HEK293 (cell line): ENCODE data around the gene LUC7L.

Experiments used
- CTCF ChIA-PET: fragments of 350-600 bp; formaldehyde crosslinking; extraction: SDS; loops from one replicate; lab custom pipeline; 2021; ENCODE audit warnings: antibody characterized with exemption; lab: Yijun Ruan, JAX
- POLR2A ChIA-PET: fragments of 300-600 bp; formaldehyde crosslinking; extraction: SDS; loops from one replicate; lab custom pipeline; 2020; ENCODE audit warnings: antibody characterized with exemption, inconsistent platforms; lab: Yijun Ruan, JAX
- H3K27ac ChIP-seq: fragments of 200-500 bp; sonication (Bioruptor generic); 2 replicates; pipeline ENCODE4 v1.5.1; 2014; ENCODE audit warnings: low read depth, low read length, control low read depth, inconsistent platforms; ENCODE audit errors: extremely low read depth
- H3K36me3 ChIP-seq, 2 experiments: fragments of 200-500 bp in 1 of 2; sonication (Bioruptor generic) in 1 of 2; 1 replicate in 1 of 2; 2 replicates in 1 of 2; pipeline ENCODE4 v1.5.1; 2014 to 2017; ENCODE audit warnings: inconsistent platforms in 2 of 2, low read length in 2 of 2; ENCODE audit not compliant: control insufficient read depth in 2 of 2, insufficient read depth in 1 of 2
- H3K4me1 ChIP-seq: fragments of 200-500 bp; sonication (Bioruptor generic); 2 replicates; pipeline ENCODE4 v1.5.1; 2014; ENCODE audit warnings: mild to moderate bottlenecking, low read length, inconsistent platforms; ENCODE audit not compliant: control insufficient read depth, insufficient read depth
- H3K4me3 ChIP-seq: 2 replicates; pipeline ENCODE4 v1.5.1; 2011; ENCODE audit warnings: low read depth, mild to moderate bottlenecking, control low read depth, low read length, moderate library complexity
- H3K9me3 ChIP-seq: fragments of 200-500 bp; sonication (Bioruptor generic); 2 replicates; pipeline ENCODE4 v1.5.1; 2014; ENCODE audit warnings: low read depth, low read length, inconsistent platforms; ENCODE audit not compliant: control insufficient read depth, insufficient read depth
- FEZF1 ChIP-seq: fragments of 450-650 bp; formaldehyde crosslinking; IDR thresholded peaks from 2 replicates; pipeline ENCODE4 v1.5.1; 2016; ENCODE audit warnings: missing biosample characterization, missing genetic modification characterization
- GLI2 ChIP-seq: fragments of 450-650 bp; formaldehyde crosslinking; IDR thresholded peaks from 2 replicates; pipeline ENCODE4; 2017; ENCODE audit warnings: missing biosample characterization, missing genetic modification characterization, low read depth, borderline replicate concordance
- KLF16 ChIP-seq: fragments of 450-650 bp; formaldehyde crosslinking; IDR thresholded peaks from 2 replicates; pipeline ENCODE4 v1.5.1; 2017; ENCODE audit warnings: missing biosample characterization, missing genetic modification characterization
- MEIS1 ChIP-seq: sonication (generic); formaldehyde crosslinking; IDR thresholded peaks from 2 replicates; pipeline ENCODE4 v1.8.1; 2022; ENCODE audit warnings: missing genetic modification reagents, mild to moderate bottlenecking, borderline replicate concordance
- OSR2 ChIP-seq: fragments of 450-650 bp; formaldehyde crosslinking; IDR thresholded peaks from 2 replicates; pipeline ENCODE4 v1.5.1; 2016; ENCODE audit warnings: missing biosample characterization, missing genetic modification characterization
- TCF7L2 ChIP-seq: IDR thresholded peaks from 2 replicates; pipeline ENCODE4 v1.6.1; 2011; ENCODE audit warnings: low read depth, mild to moderate bottlenecking, inconsistent platforms, low read length, moderate library complexity, borderline replicate concordance
- TSHZ1 ChIP-seq: fragments of 450-650 bp; formaldehyde crosslinking; IDR thresholded peaks from 2 replicates; pipeline ENCODE4 v1.5.1; 2016; ENCODE audit warnings: missing biosample characterization, missing genetic modification characterization, borderline replicate concordance
- YY1 ChIP-seq: fragments of 450-650 bp; formaldehyde crosslinking; IDR thresholded peaks from 2 replicates; pipeline ENCODE4 v1.5.1; 2018; ENCODE audit warnings: missing biosample characterization, missing genetic modification characterization
- ZBTB10 ChIP-seq: fragments of 450-650 bp; formaldehyde crosslinking; IDR thresholded peaks from 2 replicates; pipeline ENCODE4 v1.5.1; 2016; ENCODE audit warnings: missing biosample characterization, missing genetic modification characterization
- ZNF138 ChIP-seq: fragments of 450-650 bp; formaldehyde crosslinking; IDR thresholded peaks from 2 replicates; pipeline ENCODE4 v1.5.1; 2016; ENCODE audit warnings: missing biosample characterization, missing genetic modification characterization, borderline replicate concordance
- ZNF148 ChIP-seq: fragments of 450-650 bp; formaldehyde crosslinking; IDR thresholded peaks from 2 replicates; pipeline ENCODE4 v1.5.0; 2017; ENCODE audit warnings: missing biosample characterization, missing genetic modification characterization, borderline replicate concordance
- ZNF2 ChIP-seq: fragments of 450-650 bp; formaldehyde crosslinking; IDR thresholded peaks from 2 replicates; pipeline ENCODE4 v1.5.1; 2016; ENCODE audit warnings: missing biosample characterization, missing genetic modification characterization
- ZNF274 ChIP-seq, 2 experiments: fragments of 200-500 bp in 1 of 2; fragments of 450-650 bp in 1 of 2; sonication (Bioruptor generic) in 1 of 2; formaldehyde crosslinking in 1 of 2; IDR thresholded peaks; 2 replicates each; pipeline versions ENCODE4 v1.5.1 to v1.6.1; 2014 to 2016; ENCODE audit warnings: borderline replicate concordance in 1 of 2, inconsistent platforms in 1 of 2, low read length in 1 of 2, missing biosample characterization in 1 of 2, missing genetic modification characterization in 1 of 2
- ZNF354C ChIP-seq: fragments of 450-650 bp; formaldehyde crosslinking; IDR thresholded peaks from 2 replicates; pipeline ENCODE4 v1.5.1; 2016; ENCODE audit warnings: missing biosample characterization, missing genetic modification characterization, low read depth, borderline replicate concordance
- ZNF37A ChIP-seq: fragments of 450-650 bp; IDR thresholded peaks from 2 replicates; pipeline ENCODE4 v1.5.1; 2018; ENCODE audit warnings: missing biosample characterization, missing genetic modification characterization
- ZNF558 ChIP-seq: fragments of 450-650 bp; formaldehyde crosslinking; IDR thresholded peaks from 2 replicates; pipeline ENCODE4 v1.5.1; 2016; ENCODE audit warnings: missing biosample characterization, missing genetic modification characterization
- ZNF639 ChIP-seq: fragments of 450-650 bp; formaldehyde crosslinking; IDR thresholded peaks from 2 replicates; pipeline ENCODE4 v1.5.1; 2016; ENCODE audit warnings: missing biosample characterization, missing genetic modification characterization
- ZNF670 ChIP-seq: fragments of 450-650 bp; formaldehyde crosslinking; IDR thresholded peaks from 2 replicates; pipeline ENCODE4 v1.5.1; 2016; ENCODE audit warnings: missing biosample characterization, missing genetic modification characterization, low read depth
- ZNF776 ChIP-seq: fragments of 450-650 bp; formaldehyde crosslinking; IDR thresholded peaks from 2 replicates; pipeline ENCODE4 v1.5.0; 2017; ENCODE audit warnings: missing biosample characterization, missing genetic modification characterization, borderline replicate concordance
- TF ChIP-seq, protein P1 (sequence below): fragments of 450-650 bp; formaldehyde crosslinking; IDR thresholded peaks from 2 replicates; pipeline ENCODE4 v1.5.1; 2016; ENCODE audit warnings: missing biosample characterization, missing genetic modification characterization, borderline replicate concordance

The LUC7L gene

GRCh38 chr16:263944-264343 lies 34.7 kb upstream of the LUC7L start (continued):
- TF ChIP-seq KLF16 (tag by site-specific recombination) (no peak), ZNF274 (IDR thresholded peaks at IDR 0.05; ENCODE audit: low read length) (no peak), ZNF274 (tag by site-specific recombination; IDR thresholded peaks at IDR 0.05; ENCODE audit: borderline replicate concordance) (no peak)

DNA sequence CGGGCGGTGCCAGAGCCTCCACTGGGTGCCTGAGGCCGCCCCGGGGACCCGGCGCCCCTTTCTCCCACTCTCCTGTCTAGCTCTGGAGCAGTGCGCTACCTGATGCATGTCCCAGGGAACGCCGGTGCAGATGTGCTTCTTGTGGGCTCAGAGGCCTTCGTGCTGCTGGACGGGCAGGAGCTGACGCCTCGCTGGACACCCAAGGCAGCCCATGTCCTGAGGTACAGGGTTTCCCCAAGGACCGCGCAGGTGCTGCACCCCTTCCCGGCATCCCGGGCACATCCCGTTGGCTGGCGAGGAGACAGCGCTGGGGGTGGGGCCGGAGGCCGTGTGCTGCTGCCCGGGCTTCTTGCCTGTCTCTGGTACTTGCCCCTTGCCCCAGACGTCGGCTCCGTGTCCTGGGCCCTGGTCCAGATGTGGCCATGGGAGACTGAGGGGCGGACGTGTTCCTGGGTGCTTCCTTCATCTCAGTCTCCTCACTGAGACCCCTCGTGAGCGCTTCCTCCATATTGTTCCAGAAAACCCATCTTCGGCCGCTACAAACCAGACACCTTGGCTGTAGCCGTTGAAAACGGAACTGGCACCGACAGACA lies 34.0 kb upstream of the LUC7L start:
- Histone ChIP-seq H3K36me3 (peaks cover 0 to 55% of the 10 kb centered on the region in 2 experiments; a peak in 1 of 3 replicates), H3K4me1 (no peaks in the 10 kb centered on the region), H3K9me3 (no peaks in the 10 kb centered on the region), H3K27ac (no peak overlapping the region), H3K4me3 (no peak overlapping the region)
- TF ChIP-seq, protein P1, sequence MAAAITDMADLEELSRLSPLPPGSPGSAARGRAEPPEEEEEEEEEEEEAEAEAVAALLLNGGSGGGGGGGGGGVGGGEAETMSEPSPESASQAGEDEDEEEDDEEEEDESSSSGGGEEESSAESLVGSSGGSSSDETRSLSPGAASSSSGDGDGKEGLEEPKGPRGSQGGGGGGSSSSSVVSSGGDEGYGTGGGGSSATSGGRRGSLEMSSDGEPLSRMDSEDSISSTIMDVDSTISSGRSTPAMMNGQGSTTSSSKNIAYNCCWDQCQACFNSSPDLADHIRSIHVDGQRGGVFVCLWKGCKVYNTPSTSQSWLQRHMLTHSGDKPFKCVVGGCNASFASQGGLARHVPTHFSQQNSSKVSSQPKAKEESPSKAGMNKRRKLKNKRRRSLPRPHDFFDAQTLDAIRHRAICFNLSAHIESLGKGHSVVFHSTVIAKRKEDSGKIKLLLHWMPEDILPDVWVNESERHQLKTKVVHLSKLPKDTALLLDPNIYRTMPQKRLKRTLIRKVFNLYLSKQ = no peak
- TF ChIP-seq GLI2 (tag by site-specific recombination) (no peak), ZBTB10 (no peak), TCF7L2 (no peak), ZNF776 (tag by site-specific recombination) (no peak), FEZF1 (tag by site-specific recombination) (no peak), ZNF354C (tag by site-specific recombination) (no peak), TSHZ1 (no peak), OSR2 (tag by site-specific recombination) (no peak), ZNF670 (tag by site-specific recombination) (no peak), ZNF558 (tag by site-specific recombination) (no peak)
- ChIA-PET POLR2A (no interaction called here), CTCF (interaction anchor here (0.9 kb wide), 1 partner anchor 9 kb away, joined by 3 read pairs; no protein-coding TSS in a partner anchor)

- Histone ChIP-seq H3K27ac (no peak overlapping the region), H3K4me3 (no peak overlapping the region), H3K4me1 (no peaks in the 10 kb centered on the region), H3K9me3 (no peaks in the 10 kb centered on the region), H3K36me3 (peaks cover 0 to 55% of the 10 kb centered on the region in 2 experiments; a peak in 2 of 3 replicates)
- ChIA-PET POLR2A (no interaction called here), CTCF (interaction anchor here (0.9 kb wide), 1 partner anchor 8 kb away, joined by 3 read pairs; no protein-coding TSS in a partner anchor)
- TF ChIP-seq YY1 (tag by site-specific recombination) = no peak
- TF ChIP-seq ZNF639 (tag by site-specific recombination) = no peak
- no peak for TF ChIP-seq ZNF2
- TF ChIP-seq ZNF138 (tag by site-specific recombination) = no peak
- no peak for TF ChIP-seq ZNF148 (tag by site-specific recombination)
- TF ChIP-seq ZNF37A = no peak
- no peak for TF ChIP-seq MEIS1 (CRISPR knock-in tag)
Observed at GRCh38 chr16:262121-262745, 33.0 kb upstream of the LUC7L start.
